Loucy (cell line): ENCODE measurements around the gene ECEL1.

Source experiments
- H2AFZ ChIP-seq: fragments of 200-600 bp; sonication (generic); 2 replicates; pipeline ENCODE4 v1.6.0; 2016; ENCODE audit warnings: antibody characterized with exemption, mild to moderate bottlenecking, low read length, moderate library complexity
- H3F3A ChIP-seq: fragments of 200-600 bp; 2 replicates; pipeline ENCODE4 v1.6.0; 2016; ENCODE audit warnings: antibody characterized with exemption, low read depth, mild to moderate bottlenecking
- H3K27me3 ChIP-seq: fragments of 200-600 bp; sonication (generic); 2 replicates; pipeline ENCODE4 v1.6.1; 2014; ENCODE audit warnings: low read length, mild to moderate bottlenecking; ENCODE audit not compliant: insufficient read depth, poor library complexity, severe bottlenecking
- H3K36me3 ChIP-seq: fragments of 200-600 bp; sonication (generic); 2 replicates; pipeline ENCODE4 v1.6.1; 2016; ENCODE audit warnings: low read length; ENCODE audit not compliant: insufficient read depth
- H3K4me1 ChIP-seq: fragments of 200-600 bp; sonication (generic); 2 replicates; pipeline ENCODE4 v1.5.1; 2014; ENCODE audit warnings: low read length, mild to moderate bottlenecking; ENCODE audit not compliant: insufficient read depth, poor library complexity, severe bottlenecking
- H3K4me2 ChIP-seq: fragments of 200-600 bp; sonication (generic); 2 replicates; pipeline ENCODE4 v1.6.0; 2014; ENCODE audit warnings: antibody characterized with exemption, low read length, low read depth, mild to moderate bottlenecking; ENCODE audit not compliant: poor library complexity, severe bottlenecking
- H3K4me3 ChIP-seq: fragments of 200-600 bp; sonication (generic); 2 replicates; pipeline ENCODE4 v1.5.1; 2014; ENCODE audit warnings: low read length, mild to moderate bottlenecking, mixed read lengths; ENCODE audit not compliant: poor library complexity, severe bottlenecking
- H3K79me2 ChIP-seq: fragments of 200-600 bp; sonication (generic); 2 replicates; pipeline ENCODE4 v1.6.1; 2014; ENCODE audit warnings: low read length; ENCODE audit not compliant: insufficient read depth
- H3K9ac ChIP-seq: fragments of 200-600 bp; sonication (generic); 2 replicates; pipeline ENCODE4 v1.6.0; 2014; ENCODE audit warnings: mild to moderate bottlenecking, low read depth, low read length, moderate library complexity; ENCODE audit not compliant: poor library complexity, severe bottlenecking
- H3K9me2 ChIP-seq: fragments of 200-600 bp; sonication (generic); replicated peaks from 2 replicates; pipeline ENCODE4 v1.6.1; 2016; ENCODE audit warnings: low read depth, low read length, mixed read lengths
- H3K9me3 ChIP-seq: fragments of 200-600 bp; sonication (generic); 2 replicates; pipeline ENCODE4 v1.6.1; 2014; ENCODE audit warnings: mild to moderate bottlenecking, antibody characterized with exemption, low read length, low read depth; ENCODE audit not compliant: insufficient read depth
- H4K20me1 ChIP-seq: fragments of 200-600 bp; sonication (generic); 2 replicates; pipeline ENCODE4 v1.6.0; 2014; ENCODE audit warnings: antibody characterized with exemption, low read length, mild to moderate bottlenecking; ENCODE audit not compliant: insufficient read depth, poor library complexity, severe bottlenecking
- CTCF ChIP-seq: fragments of 200-600 bp; sonication (generic); conservative IDR thresholded peaks from 2 replicates; pipeline ENCODE4 v1.5.1; 2014; ENCODE audit warnings: mild to moderate bottlenecking, antibody characterized with exemption, low read length
- EZH2phosphoT487 ChIP-seq: fragments of 200-600 bp; IDR thresholded peaks from 2 replicates; pipeline ENCODE4 v1.6.1; 2018; ENCODE audit warnings: antibody characterized with exemption, mild to moderate bottlenecking, moderate library complexity, borderline replicate concordance

Gene ECEL1

GRCh38 chr2:232466221-232466620, 21.4 kb downstream of the ECEL1 start:
- no peaks in the 10 kb centered on the region for H3K79me2 ChIP-seq
- H3F3A ChIP-seq = no peaks in the 10 kb centered on the region
- H3K9me3 ChIP-seq = no peaks in the 10 kb centered on the region
- H4K20me1 ChIP-seq = no peaks in the 10 kb centered on the region
- H3K9ac ChIP-seq = no peak overlapping the region
- no peak overlapping the region for H3K4me2 ChIP-seq
- TF ChIP-seq CTCF (no peak), EZH2phosphoT487 (no peak)
- H3K4me1 ChIP-seq = no peaks in the 10 kb centered on the region
- no peaks in the 10 kb centered on the region for H3K9me2 ChIP-seq
- no peaks in the 10 kb centered on the region for H3K27me3 ChIP-seq
- H2AFZ ChIP-seq = no peak overlapping the region
- no peak overlapping the region for H3K4me3 ChIP-seq
- H3K36me3 ChIP-seq = no peaks in the 10 kb centered on the region

GRCh38 chr2:232465061-232465460, 22.6 kb downstream of the ECEL1 start:
- Histone ChIP-seq H3K9me3 (no peaks in the 10 kb centered on the region), H3K4me1 (no peaks in the 10 kb centered on the region), H3K9me2 (no peaks in the 10 kb centered on the region), H3K79me2 (no peaks in the 10 kb centered on the region), H3F3A (no peaks in the 10 kb centered on the region), H3K9ac (no peak overlapping the region), H2AFZ (no peak overlapping the region), H3K4me3 (no peak overlapping the region), H3K4me2 (no peak overlapping the region), H4K20me1 (no peaks in the 10 kb centered on the region), H3K36me3 (no peaks in the 10 kb centered on the region), H3K27me3 (no peaks in the 10 kb centered on the region)
- TF ChIP-seq CTCF (no peak), EZH2phosphoT487 (no peak)

- no peak overlapping the region for H2AFZ ChIP-seq
- H3K4me2 ChIP-seq = no peak overlapping the region
- H3K9me3 ChIP-seq = no peaks in the 10 kb centered on the region
- H4K20me1 ChIP-seq = no peaks in the 10 kb centered on the region
- H3K9me2 ChIP-seq = no peaks in the 10 kb centered on the region
- H3K9ac ChIP-seq = no peak overlapping the region
- no peaks in the 10 kb centered on the region for H3K79me2 ChIP-seq
- H3K4me1 ChIP-seq = no peaks in the 10 kb centered on the region
- TF ChIP-seq CTCF = no peak
- TF ChIP-seq EZH2phosphoT487 = no peak
- H3F3A ChIP-seq = no peaks in the 10 kb centered on the region
- no peaks in the 10 kb centered on the region for H3K36me3 ChIP-seq
- H3K4me3 ChIP-seq = no peak overlapping the region
- H3K27me3 ChIP-seq = no peaks in the 10 kb centered on the region
Measured at GRCh38 chr2:232464544-232464885, 23.1 kb downstream of the ECEL1 start.
